Liver (tissue), 3 donors: ENCODE data around the gene PSMA1.

Experiments
- CTCF ChIP-seq: fragments of 150-350 bp; IDR thresholded peaks from 2 replicates; pipeline ENCODE4 v1.5.1; 2017; ENCODE audit warnings: improper control_type of control experiment, low read depth, low read length; ENCODE audit not compliant: missing input control
- EGR1 ChIP-seq, 2 donors: IDR thresholded peaks; 2 replicates each; pipeline ENCODE4 v1.6.1; 2016 to 2018; ENCODE audit warnings: antibody characterized with exemption in 2 of 2, low read depth in 2 of 2
- SP1 ChIP-seq: IDR thresholded peaks from 2 replicates; pipeline ENCODE4 v1.6.1; 2018; ENCODE audit warnings: antibody characterized with exemption, mild to moderate bottlenecking
- TAF1 ChIP-seq: conservative IDR thresholded peaks from 2 replicates; pipeline ENCODE4 v1.6.1; 2016; ENCODE audit warnings: antibody characterized with exemption, mild to moderate bottlenecking
- YY1 ChIP-seq: IDR thresholded peaks from 2 replicates; pipeline ENCODE4 v1.6.1; 2016; ENCODE audit warnings: antibody characterized with exemption, mild to moderate bottlenecking
- donor health status: healthy.
- donor health status: healthy.

GRCh38 chr11:14549891-14550290 lies 29.7 kb upstream of the PSMA1 start:
- TF ChIP-seq CTCF: no peak
- TF ChIP-seq TAF1: no peak
- no peak for TF ChIP-seq EGR1 (IDR thresholded peaks at IDR 0.05; ENCODE audit: low read depth in 2 of 2)
- TF ChIP-seq SP1: no peak
- TF ChIP-seq YY1: no peak
